GM18520 (cell line): ENCODE data around the gene STEAP3.

Experiments used
- ATAC-seq: cut with Tn5 transposase; IDR thresholded peaks from one replicate; pipeline ENCODE4 v1.9.1; 2021; ENCODE audit not compliant: unreplicated experiment

STEAP3 gene, protein sequence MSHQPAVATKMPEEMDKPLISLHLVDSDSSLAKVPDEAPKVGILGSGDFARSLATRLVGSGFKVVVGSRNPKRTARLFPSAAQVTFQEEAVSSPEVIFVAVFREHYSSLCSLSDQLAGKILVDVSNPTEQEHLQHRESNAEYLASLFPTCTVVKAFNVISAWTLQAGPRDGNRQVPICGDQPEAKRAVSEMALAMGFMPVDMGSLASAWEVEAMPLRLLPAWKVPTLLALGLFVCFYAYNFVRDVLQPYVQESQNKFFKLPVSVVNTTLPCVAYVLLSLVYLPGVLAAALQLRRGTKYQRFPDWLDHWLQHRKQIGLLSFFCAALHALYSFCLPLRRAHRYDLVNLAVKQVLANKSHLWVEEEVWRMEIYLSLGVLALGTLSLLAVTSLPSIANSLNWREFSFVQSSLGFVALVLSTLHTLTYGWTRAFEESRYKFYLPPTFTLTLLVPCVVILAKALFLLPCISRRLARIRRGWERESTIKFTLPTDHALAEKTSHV

DNA sequence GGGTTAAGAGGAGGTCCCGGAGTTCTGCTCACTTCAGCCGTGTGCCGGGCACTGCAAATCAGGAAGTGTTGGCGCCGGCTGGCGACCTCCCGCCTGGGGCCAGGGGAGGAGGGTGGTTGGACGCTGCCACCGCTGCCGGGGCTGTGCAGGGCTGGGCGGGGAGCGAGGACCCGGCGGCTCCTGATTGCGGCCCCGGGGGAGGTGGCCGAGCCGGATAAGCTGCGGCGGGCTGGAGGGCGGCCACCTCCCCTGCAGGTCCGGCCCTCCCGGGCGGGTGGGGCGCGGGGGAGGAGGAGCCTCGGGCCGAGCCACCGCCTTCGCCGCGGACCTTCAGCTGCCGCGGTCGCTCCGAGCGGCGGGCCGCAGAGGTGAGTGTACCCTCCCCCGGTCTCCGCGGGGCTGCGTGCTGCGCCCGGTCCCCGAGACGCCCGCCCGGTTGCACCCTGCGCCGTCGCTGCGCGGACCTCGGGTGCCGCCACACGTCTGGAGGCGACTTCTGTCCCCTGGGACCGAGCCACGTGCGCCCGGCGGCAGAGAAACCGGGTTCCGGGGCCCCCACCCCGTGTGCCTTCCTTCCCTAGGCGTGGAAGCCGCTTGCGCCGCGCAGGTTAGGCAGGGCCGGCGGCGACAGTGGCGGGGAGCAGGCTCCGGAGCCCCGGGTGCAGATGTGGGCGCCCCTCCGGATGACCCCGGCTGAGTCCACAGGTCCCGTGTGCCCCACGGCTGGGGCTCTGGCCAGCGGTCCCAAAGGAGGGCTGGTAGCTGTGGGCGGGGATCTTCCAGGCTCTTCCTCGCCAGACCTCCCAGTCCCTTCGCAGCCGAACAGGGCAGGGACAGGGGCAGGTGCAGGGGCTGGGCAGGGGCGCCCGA lies at the start of gene STEAP3:
STEAP3 (plus strand) TSS at position 314 of the 870 bp plus-strand sequence. CDS start 7,179 bp downstream, outside the sequence.
- ATAC-seq, result peak; percentile 67

DNA sequence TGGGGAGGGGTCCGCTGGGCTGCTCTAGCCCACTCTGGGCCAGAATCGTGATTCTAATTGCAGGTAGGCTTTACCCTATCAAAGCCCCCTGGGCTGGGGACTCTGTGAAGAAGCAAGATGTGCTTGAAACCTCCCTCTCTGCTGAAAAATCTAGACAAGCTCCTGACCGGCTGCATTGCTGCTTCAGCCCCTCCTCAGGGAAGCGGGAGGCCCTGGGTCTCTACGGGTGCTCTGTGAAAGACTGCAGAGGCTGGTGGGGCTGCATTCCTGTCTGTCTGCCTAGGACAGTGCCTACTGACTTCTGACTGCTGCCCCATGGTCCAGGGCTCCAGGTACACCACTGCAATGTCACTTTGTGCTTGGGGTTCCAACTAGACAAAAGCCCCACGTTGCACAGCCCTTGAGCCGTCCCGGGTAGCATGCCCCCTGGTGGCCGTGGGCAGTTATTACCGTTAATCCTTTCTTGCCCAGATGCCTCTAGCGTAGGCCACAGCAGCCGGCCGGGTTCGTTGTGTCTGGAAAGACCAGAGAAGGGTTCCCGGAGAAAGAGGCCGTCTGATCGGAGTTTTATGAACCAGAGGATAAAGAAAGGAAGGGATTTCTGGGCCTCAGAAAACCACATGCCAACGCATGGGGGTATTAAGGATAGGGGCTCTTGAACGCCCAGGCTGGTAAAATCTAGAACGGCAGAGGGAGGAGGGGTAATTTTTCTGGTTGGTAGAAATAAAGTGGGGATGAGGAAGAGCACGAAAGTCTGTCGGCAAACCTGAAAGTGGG lies 49.2 kb upstream of the STEAP3 start:
- ATAC-seq, result no peak

DNA sequence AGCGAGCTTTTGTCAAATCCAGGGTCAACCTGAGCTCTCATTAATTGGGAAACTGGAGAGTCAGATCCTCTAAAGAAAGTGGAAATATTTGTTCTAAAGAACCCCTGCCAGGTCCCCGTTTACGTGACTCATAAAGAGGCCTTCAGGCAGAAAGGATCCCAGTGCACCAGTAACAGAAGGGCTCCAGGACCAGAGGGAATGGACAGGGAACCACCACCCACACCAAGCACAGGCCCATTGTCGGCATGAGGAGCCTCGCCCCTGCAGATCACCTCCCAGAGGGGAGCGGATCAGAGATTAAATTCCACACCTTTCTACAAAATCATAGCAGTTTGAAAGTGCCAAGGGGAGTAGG lies 48.7 kb upstream of the STEAP3 start:
- no peak for ATAC-seq

DNA sequence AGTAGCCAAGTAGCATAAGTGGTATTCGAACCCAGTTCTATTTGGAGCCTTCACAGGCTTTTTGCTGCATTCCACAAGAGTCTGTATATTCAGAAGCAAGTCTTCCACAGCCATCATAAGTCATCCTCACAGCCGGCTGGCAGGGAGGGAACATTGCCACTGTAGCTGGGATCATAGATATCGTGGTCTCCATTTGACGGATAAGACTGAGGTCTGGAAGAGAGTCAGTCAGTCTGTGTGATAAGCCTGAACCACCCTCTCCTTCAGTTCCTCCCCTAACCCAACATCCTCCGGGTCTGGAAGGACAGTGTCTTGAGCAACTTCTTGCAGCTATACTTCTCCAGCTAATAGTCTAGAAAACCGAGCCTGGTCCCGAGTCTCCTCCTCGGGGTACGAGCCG lies 48.1 kb upstream of the STEAP3 start:
- ATAC-seq, result no peak

DNA sequence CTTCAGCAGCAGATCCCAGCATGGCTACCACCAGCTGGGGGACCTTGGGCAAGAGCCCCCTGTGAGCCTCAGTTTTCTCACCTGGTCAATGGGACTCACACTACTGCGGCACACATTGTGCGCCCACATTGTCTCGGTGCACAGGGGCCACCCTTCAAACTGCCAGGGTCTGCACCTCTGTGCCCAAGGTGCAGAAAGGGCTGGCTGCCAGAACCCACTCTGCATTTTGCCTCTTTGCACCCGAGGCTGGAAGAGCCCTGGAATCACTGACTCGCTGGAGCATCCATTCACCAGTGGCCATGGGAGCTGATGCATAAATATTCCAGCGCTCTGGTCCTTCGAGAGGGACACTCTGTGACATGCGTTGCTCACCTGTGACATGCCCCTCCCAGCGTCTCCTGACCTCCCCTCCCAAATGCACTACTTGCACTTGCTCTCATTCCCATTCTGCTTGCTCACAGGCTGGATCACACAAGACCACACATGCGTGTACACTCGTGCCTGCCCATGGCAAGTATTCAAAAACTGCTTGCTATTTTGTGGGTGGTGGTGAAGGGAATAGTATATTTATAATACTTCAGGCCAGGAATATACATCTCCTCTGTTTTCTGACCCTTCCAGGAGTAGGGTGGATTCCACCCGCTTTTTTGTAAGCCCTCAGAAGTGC lies 46.3 kb upstream of the STEAP3 start:
- ATAC-seq, result no peak

DNA sequence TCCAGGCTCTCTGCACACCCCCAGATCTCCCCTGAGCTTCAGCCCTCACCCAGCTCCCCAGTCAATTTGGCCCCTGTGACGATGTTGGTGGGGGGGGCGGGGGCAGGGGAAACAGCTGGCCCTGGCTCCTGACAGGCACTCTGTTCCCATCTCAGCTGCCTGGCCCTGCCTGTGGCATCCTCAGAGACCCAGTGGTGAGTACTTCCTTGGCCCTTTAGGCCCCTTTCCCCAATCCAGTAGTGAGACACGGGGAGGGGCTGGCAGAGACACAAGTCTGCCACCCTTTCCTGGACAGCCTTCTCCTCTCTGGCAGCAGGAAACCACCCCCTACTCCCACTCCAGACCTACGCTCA lies 45.8 kb upstream of the STEAP3 start:
- no peak for ATAC-seq

DNA sequence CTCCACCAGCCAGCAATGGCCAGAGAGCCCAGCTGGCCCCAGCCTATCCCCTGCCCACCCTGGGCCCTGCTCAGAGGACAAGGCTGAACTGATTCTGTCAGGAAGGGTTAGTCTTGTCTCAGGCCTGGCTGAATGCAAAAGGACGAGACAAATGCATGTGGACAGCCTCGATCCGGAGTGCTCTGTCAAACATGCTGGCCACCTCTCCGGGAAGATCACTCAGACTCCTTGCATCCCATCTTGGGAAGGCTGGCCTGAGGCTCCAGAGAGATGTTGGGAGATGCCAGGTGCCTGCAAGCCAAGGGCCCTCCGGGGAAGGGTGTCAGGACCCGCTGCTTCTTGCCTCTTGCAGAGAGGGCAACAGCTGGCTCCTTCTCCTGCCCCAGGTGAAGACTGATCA lies 44.9 kb upstream of the STEAP3 start:
- ATAC-seq, result no peak

DNA sequence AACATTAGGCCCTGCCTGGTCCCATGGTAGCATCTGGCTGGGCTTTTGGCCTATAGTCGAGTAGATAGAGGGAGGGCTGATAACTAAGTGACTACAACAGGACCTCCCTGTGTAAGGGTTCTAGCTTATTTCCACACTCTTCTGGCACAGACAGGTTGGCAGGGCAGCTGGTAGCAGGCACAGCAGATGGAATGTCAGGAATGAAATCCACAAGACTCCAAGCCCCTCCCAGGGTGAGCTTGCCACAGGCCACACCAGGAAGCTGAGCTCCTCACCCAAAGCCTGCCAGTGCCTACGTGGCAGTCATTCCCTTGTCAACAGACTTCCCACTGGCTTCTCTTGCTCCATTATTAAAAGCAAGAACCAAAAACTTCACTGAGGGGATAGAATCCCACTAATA lies 44.4 kb upstream of the STEAP3 start:
- ATAC-seq, result no peak

DNA sequence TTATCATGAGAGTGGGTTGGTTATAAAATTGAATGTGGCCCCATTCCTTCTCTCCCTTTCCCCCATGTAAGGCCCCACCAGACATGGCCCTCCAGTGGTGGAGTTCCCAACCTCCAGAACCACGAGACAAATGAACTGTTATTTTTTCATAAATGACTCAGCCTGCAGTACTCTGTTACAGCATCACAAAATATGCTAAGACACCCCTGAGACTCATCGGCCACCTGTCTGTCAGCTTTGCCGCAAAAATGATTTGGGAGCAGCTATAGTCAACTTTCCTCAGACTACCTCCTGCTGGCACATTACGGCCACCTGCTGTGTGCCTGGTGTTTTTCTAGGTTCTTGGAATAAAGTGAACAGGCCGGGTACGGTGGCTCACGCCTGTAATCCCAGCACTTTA lies 43.6 kb upstream of the STEAP3 start:
- ATAC-seq, result no peak

DNA sequence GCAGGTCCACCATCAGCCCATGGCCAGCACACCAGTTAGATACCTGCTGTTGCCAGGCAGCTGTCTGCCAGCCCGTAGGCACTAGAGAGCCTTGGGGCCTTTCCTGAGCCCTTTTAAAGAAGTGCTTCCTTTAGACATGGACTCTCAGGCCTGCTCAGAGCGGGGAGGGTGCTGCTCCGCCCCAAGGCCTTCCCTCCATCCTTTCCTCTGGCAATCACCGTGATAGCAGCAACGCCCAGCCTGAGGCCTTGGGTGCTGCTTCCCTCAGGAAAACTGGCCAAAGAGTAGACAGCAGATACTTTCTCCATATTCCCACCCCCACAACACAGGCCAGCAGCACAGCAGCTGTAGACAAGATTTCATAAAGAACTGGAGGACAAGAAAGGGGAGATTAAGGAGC lies 42.7 kb upstream of the STEAP3 start:
- no peak for ATAC-seq

DNA sequence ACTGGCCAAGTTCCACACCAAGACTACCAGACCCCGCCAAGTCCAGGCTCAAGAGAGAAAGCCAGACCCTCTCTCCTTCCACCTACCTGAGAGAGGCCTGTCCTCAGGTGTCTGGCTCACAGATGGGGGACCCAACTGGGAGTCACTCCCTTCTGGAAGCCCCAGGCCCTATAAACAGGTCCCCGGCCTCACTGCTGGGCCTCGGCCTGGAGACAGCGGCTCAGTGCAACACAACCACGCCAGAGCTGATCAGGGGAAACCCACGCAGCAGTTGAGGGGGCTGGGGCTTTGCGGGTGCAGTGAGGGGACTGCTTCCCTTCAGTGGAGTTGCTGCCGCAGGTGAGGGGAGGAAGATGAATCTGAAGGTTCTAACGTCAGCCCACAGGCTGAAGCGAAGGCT lies 42.2 kb upstream of the STEAP3 start:
- ATAC-seq, result no peak

DNA sequence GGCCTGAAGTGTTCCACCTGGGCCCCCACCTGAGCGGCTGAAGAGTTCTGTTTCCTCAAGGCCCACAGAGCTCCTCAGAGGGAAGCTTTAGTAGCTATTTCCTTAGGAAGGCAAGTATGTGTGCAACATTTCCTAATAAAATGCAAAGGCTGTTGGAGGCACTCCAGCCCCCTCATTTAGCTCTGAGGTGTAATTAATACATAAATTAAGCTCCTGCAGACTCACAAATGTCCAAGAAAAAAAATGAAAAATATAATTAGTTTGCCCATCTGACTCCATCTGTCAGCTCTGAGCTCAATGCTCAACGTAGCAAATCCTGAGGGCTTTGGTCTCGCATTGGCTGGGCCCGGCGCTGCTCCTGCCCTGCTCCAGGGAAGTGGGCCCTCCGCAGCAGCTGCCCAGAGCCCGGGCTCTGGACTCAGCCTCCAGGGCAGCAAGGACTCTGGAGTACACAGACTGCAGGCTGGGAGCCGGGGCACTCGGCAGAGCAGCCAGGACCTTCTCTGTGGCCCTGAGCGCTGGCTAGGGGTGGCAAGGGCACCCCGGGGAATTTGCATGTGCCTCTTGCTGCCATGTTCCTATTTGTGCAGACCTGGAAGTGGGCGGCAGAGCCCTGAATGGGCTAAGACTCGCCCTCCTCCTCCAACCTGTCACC lies 41.7 kb upstream of the STEAP3 start:
- no peak for ATAC-seq

DNA sequence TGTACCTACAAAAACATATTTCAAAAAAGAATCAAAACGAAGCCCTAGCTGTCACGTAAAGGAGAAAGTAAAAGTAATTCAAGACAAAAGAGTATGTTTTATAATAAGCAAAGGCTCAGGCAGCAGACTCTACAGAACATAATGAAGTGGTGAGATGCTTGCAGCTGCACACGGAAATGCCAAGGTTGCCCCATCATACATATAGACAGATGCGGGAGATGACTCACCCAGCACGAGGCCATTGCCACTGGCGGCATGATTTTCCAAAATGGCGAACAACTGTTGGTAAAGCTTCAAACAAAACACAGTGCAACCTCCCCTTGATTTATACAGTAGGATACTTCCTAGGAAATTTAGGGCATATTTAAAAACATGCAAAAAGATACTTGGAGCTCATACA lies 39.1 kb upstream of the STEAP3 start:
- no peak for ATAC-seq

DNA sequence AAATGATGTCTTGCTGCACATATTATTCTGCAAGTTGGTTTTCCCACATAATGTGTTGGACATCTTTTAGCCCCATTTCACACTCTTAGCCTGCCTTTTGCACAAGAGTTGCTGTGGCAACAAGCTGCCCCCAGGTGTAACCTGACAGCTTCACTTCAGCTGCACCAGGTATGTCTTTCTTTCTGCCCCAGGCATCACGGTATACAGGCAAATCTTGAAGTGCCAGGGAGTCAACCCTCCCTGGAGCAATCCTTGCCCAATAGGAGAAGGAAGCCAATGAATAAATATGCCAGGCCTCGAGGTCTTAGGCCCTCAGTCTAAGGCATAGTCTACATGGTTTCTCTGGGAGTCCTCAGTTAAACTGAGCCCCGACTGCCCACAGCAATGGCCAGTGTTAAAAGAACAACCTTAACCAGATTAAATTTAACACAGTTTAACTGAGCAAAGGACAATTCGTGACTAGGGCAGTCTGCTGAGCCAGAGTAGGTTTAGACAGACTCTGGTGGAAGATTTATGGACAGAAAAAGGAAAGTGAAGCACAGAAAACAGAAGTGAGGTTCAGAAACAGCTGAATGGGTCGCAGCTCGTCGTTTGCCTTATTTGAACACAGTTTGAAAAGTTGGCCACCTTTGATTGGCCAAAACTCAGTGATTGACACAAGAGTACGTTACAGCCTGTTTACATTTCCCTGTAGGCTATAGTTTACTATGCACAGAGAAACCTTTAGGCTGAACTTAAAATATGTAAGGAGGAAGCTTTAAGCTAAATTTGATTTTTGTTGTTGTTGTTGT lies 33.1 kb upstream of the STEAP3 start:
- no peak for ATAC-seq

DNA sequence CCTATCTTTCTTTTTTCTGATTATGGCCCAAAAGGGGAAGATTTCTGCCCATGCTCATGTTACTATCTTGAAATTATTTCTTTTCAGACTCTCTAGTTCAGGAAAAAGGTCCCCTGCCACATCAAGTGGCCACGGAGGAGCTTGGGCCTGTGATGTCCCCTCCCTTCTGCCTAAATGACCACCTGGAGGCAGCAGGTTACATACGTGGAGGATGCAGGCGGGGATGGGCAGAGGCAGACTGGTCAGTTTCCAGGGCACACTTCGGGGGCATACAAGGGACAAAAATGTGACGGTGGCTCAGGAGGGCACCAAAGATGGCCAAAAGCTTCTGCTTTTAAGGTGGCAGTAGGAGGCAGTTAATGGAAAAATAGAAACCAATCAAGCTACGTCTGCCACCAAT lies 30.7 kb upstream of the STEAP3 start:
- ATAC-seq, result no peak

DNA sequence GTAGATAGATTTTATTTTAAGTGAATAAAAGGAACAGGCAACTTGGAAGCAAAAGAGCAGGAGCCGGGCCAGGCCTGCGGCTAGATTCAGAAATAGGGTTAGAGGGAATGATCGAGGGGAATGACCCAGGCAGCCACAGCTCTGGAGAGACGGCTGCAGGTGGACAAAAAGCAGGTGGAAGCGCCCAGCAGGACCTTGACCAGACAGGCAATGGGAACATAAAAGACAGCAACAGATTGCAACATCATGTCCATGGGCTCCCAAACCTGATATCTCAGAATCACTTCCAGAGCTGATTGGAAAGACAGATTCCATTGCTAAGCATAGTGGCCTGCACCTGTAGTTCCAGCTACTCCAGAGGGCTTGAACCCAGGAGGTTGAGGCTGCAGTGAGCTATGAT lies 28.6 kb upstream of the STEAP3 start:
- no peak for ATAC-seq

DNA sequence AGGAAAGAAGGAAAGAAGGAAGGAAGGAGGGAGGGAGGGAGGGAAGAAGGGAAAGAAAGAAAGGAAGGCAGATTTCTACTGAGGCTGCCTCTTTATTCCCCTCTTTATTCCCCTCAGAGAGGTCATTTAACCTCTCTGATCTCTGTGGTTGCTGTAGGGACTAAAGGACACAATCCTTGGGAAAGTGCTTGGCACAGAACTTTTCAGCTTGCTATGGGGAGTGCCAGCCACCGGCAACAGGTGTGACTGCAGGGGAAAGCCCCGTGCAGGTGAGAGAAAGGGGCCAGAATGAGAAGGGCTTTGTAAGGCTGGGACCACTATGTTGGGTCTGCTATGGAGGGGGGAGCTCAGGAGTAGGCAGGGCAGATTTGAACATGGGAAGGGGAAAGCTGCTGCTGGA lies 27.7 kb upstream of the STEAP3 start:
- no peak for ATAC-seq

DNA sequence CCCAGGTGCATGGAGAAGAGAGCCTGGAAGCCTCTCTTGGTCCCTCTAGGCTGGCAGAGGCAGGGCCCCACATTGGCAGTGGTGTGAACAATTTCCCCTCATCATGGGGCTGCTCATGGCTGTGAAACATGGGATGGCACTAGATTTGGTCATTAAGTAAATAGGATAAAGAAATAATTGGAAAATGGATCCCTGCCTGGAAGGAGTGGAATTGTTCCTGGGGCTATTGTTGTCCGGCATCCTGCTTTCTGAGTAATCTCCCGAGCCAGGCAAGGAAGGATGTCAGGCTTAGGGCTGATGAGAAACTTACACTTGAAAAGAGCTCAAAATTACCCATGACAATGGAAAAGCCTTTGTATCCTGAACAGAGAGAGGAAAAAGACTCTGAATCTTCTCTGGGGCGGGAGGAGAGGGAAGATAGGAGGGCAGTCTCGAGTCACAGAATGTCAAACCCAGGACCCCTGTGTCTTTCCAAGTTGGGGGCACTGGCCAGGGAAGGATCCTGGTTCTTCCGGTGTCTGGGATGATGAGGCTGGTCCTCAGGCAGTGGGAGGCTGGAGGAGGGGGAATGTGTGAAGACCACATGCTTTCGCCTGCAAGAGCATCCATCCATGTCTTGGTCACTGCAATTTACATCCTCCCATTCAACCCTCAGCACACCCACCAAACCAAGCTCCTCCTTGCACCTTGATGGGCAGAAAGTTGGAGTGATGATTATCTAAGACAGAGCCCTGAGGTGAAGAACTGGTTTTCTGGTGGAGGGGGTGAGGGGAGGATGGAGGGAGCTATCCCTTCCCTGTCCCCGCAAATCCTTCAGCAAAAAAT lies 27.1 kb upstream of the STEAP3 start:
- no peak for ATAC-seq

DNA sequence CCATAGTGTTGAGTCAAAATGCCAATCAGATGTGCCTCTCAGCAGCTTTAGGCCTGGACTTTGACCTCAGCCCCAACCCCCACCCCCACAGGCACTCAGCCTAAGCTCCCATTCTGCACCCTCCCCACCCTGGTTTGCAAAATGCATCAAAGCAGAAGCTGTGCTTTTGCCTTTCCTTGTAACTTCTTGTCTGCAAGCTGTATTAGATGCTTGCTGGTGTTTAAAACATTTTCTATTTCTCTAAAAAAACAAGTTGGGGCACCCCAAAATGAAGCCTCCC lies 26.6 kb upstream of the STEAP3 start:
- no peak for ATAC-seq
